Caco-2 (cell line): Measurements from ENCODE around the gene STAMBP. TPM values are rescaled to one million over a fixed set of nuclear protein-coding genes. Genes with fewer than 3 reads are reported as not detected.
"Not testable (repeated sequence)": the region's sequence is repeated elsewhere in the genome, so short reads cannot be mapped to it uniquely, and the experiment has no call there.

Experiments
- BruUV-seq: library from RNA; stranded (reverse); fragments of 400-500 nt; replicated peaks from 2 replicates; lab custom pipeline; 2021; lab: Mats Ljungman, UMichigan
- CTCF ChIA-PET: fragments of 300-600 bp; sonication (Branson Sonifier 250); formaldehyde crosslinking; loops from one replicate; lab custom pipeline; 2022; ENCODE audit warnings: antibody characterized with exemption; lab: Charles Lee
- POLR2A ChIA-PET: fragments of 300-600 bp; sonication (Branson Sonifier 250); formaldehyde crosslinking; loops from one replicate; lab custom pipeline; 2022; ENCODE audit warnings: antibody characterized with exemption; lab: Charles Lee
- DNase-seq, 2 experiments: peaks; one replicate each; pipeline versions ENCODE4 v3.0.0 to v3.0.0-alpha.2; 2020 to 2022
- H3K27me3 ChIP-seq: replicated peaks from 2 replicates; pipeline ENCODE4 v1.6.0; 2011; ENCODE audit warnings: low read length; ENCODE audit not compliant: control insufficient read depth, insufficient read depth
- H3K36me3 ChIP-seq: 2 replicates; pipeline ENCODE4 v1.5.1; 2011; ENCODE audit warnings: low read length; ENCODE audit not compliant: control insufficient read depth, insufficient read depth
- H3K4me1 ChIP-seq: fragments of 250-450 bp; sonication (Bioruptor Pico); 2 replicates; pipeline ENCODE4 v1.5.1; 2020; ENCODE audit warnings: mild to moderate bottlenecking
- H3K4me3 ChIP-seq: 2 replicates; pipeline ENCODE4 v1.5.1; 2011; ENCODE audit warnings: low read depth, mild to moderate bottlenecking, control low read depth, low read length
- H3K9me3 ChIP-seq: fragments of 250-450 bp; sonication (Bioruptor Pico); 2 replicates; pipeline ENCODE4 v1.5.1; 2020; ENCODE audit warnings: mild to moderate bottlenecking, moderate library complexity
- H3K27ac Mint-ChIP-seq: one replicate; pipeline ENCODE4 v1.8.0; 2022; ENCODE audit warnings: mixed read lengths; ENCODE audit not compliant: unreplicated experiment
- H3K27me3 Mint-ChIP-seq: one replicate; pipeline ENCODE4 v1.8.0; 2022; ENCODE audit warnings: mixed read lengths; ENCODE audit not compliant: insufficient read depth, unreplicated experiment
- H3K36me3 Mint-ChIP-seq: one replicate; pipeline ENCODE4 v1.8.0; 2022; ENCODE audit warnings: mild to moderate bottlenecking, mixed read lengths; ENCODE audit not compliant: insufficient read depth, unreplicated experiment
- H3K4me1 Mint-ChIP-seq: one replicate; pipeline ENCODE4 v1.8.0; 2022; ENCODE audit warnings: low read depth, mixed read lengths; ENCODE audit not compliant: unreplicated experiment
- H3K4me3 Mint-ChIP-seq: one replicate; pipeline ENCODE4 v1.8.0; 2022; ENCODE audit warnings: mild to moderate bottlenecking, moderate library complexity, mixed read lengths; ENCODE audit not compliant: unreplicated experiment
- H3K9me3 Mint-ChIP-seq: one replicate; pipeline ENCODE4 v1.8.0; 2022; ENCODE audit warnings: mixed read lengths; ENCODE audit not compliant: unreplicated experiment
- CTCF ChIP-seq, 2 experiments: fragments of 200-600 bp in 1 of 2; IDR thresholded peaks; 1 replicate in 1 of 2; 2 replicates in 1 of 2; pipeline versions ENCODE4 v1.5.1 to v1.8.0; 2011 to 2022; ENCODE audit warnings: antibody characterized with exemption in 1 of 2, control low read depth in 1 of 2, inconsistent platforms in 1 of 2, low read depth in 1 of 2, low read length in 1 of 2, mild to moderate bottlenecking in 1 of 2, moderate library complexity in 1 of 2; ENCODE audit not compliant: insufficient read depth in 1 of 2, severe bottlenecking in 1 of 2, unreplicated experiment in 1 of 2
- intact Hi-C: fragments of 100-400 bp; cut with micrococcal nuclease; formaldehyde crosslinking; loops from one replicate; pipeline ENCODE4 v1.10.0; 2022; ENCODE audit not compliant: unreplicated experiment
- total RNA-seq: library from RNA; stranded (reverse); gene quantifications from 2 replicates; pipeline ENCODE4 v1.2.3, GENCODE V29; 2022

STAMBP gene
- total RNA-seq, 1 experiment from 2014 or later, result 49.8 TPM

GRCh38 chr2:73877071-73877802 is 48.5 kb downstream of the STAMBP start:
- Mint-ChIP-seq H3K36me3 (no peaks in the 10 kb centered on the region), H3K27ac (no peak overlapping the region), H3K4me3 (no peak overlapping the region), H3K4me1 (no peaks in the 10 kb centered on the region), H3K27me3 (peaks cover 3% of the 10 kb centered on the region), H3K9me3 (no peaks in the 10 kb centered on the region)
- Histone ChIP-seq H3K4me3 (no peak overlapping the region), H3K9me3 (no peaks in the 10 kb centered on the region), H3K36me3 (no peaks in the 10 kb centered on the region; the same call in 1 of the 2 replicates), H3K27me3 (no peaks in the 10 kb centered on the region), H3K4me1 (0 out of 2 replicates have a peak, but pooled peaks cover 4% of the 10 kb centered on the region)
- intact Hi-C loops, result no loop called here
- TF ChIP-seq CTCF (IDR thresholded peaks at IDR 0.05; ENCODE audit: insufficient read depth in 1 of 2, low read depth in 1 of 2, low read length in 1 of 2, severe bottlenecking in 1 of 2, unreplicated experiment in 1 of 2), result no peak
- CTCF ChIA-PET, result no interaction called here
- DNase-seq, result no peak
- BruUV-seq, result no TSS peak
- POLR2A ChIA-PET, result no interaction called here

GRCh38 chr2:73877984-73878383 is 49.2 kb downstream of the STAMBP start:
- H3K4me1 ChIP-seq, H3K4me3 ChIP-seq, H3K36me3 ChIP-seq, H3K27me3 ChIP-seq, POLR2A ChIA-PET, H3K27ac Mint-ChIP-seq, DNase-seq, H3K27me3 Mint-ChIP-seq, CTCF ChIA-PET, H3K4me3 Mint-ChIP-seq, H3K36me3 Mint-ChIP-seq, H3K9me3 ChIP-seq, H3K4me1 Mint-ChIP-seq, intact Hi-C loops, BruUV-seq, H3K9me3 Mint-ChIP-seq: not testable (repeated sequence)

- Mint-ChIP-seq H3K36me3 (no peaks in the 10 kb centered on the region), H3K9me3 (no peaks in the 10 kb centered on the region), H3K27me3 (peaks cover 11% of the 10 kb centered on the region), H3K27ac (no peak overlapping the region), H3K4me1 (no peaks in the 10 kb centered on the region), H3K4me3 (no peak overlapping the region)
- H3K36me3 ChIP-seq, result no peaks in the 10 kb centered on the region
- ChIA-PET POLR2A (no interaction called here), CTCF (no interaction called here)
- intact Hi-C loops, result no loop called here
- H3K4me3 ChIP-seq, result no peak overlapping the region
- BruUV-seq, result no TSS peak
- no peak for DNase-seq
- no peak for TF ChIP-seq CTCF (IDR thresholded peaks at IDR 0.05; ENCODE audit: insufficient read depth in 1 of 2, low read depth in 1 of 2, low read length in 1 of 2, severe bottlenecking in 1 of 2, unreplicated experiment in 1 of 2)
- H3K27me3 ChIP-seq, result no peaks in the 10 kb centered on the region
- no peaks in the 10 kb centered on the region for H3K4me1 ChIP-seq
- H3K9me3 ChIP-seq, result no peaks in the 10 kb centered on the region
Measured at GRCh38 chr2:73885406-73885805, 56.6 kb downstream of the STAMBP start.
